ENCODE results near the gene TMEM109.

TMEM109 gene

GRCh38 chr11:60913793-60914632 is at the start of gene TMEM109:
TSS of gene TMEM109 (plus strand) at chr11:60914158. CDS start at chr11:60919694, 5,536 bp downstream.
- peak; percentile 71 to 82 (median 80) for DNase-seq (ENCODE audit: low read depth in 3 of 3)

DNA sequence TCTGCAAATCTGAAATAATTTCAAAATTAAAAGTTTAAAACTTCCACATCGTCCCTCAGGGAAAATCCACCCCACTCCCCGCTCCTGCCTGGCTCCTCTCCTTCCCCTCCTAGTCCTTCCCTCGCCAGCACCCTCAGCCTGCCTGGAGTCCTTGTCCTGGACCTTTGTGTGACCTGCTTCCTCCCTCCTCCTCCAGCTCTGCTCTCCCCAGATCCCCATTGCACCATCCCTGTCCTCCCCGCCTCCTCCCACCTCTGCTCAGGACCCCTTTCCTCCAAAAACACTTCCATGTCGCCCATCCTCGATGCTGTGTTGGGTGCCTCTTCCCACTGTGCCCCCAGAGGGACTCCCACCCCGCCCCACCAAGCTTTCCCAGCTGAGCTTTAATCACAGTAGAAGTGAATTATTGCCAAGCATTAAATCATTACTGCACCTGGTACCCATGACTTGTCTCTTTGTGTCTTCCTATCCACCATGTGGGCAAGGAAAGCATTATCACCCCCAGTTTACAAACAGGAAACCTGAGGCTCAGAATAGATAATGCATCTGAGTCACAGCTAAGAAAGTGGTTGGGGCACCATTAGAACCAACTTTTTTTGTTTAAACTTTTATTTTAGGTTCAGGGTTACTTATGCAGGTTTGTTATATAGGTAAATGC is 49.0 kb upstream of the TMEM109 start:
- DNase-seq (ENCODE audit: low read depth in 3 of 3), result no peak

DNA sequence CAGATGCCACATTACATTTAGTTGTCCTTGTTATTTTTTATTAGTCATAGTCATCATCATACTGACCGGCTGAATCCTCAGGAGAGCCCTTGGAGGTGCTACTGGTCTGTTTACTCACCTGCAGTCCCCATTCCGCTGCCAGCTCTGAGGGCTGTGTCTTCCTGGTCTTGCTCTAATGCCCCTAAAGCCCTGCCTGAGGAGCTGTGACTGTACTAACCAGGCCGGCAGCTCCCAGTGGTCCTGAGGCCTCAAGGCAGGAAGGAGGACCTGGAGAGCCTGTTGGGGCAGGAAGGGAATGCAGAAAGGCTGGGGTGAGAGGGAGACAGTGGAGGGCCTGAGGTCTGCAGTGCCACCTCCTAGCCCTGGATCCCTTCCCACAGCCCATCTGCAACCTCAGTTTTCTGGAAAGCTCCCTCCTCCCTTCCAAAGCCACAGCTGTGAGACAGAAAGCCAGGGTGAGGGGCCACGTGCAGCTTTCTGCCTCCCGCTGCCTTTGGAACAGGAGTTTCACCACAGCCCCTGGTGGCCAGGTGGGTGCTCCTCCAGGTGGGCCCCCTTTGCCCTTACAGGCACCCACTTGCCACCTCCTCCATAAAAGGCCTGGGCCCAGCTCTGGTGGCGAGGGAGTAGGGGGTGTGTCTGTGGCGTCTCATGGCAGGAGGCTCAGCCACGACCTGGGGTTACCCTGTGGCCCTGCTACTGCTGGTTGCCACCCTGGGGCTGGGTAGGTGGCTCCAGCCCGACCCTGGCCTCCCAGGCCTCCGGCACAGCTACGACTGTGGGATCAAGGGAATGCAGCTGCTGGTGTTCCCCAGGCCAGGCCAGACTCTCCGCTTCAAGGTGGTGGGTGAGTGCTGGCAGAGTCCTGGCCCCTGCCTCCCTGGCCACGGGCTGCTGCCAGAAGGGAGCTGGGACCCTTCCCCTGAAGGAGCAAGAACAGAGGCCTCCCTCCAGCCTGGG is 46.8 kb upstream of the TMEM109 start, which contains the start of gene ZP1:
ZP1 (plus strand) TSS at position 632 of the 960 bp plus-strand sequence; CDS start at position 652, 20 bp downstream.
- DNase-seq (ENCODE audit: low read depth in 3 of 3), result no peak

GRCh38 chr11:60867871-60868681 is 45.9 kb upstream of the TMEM109 start:
- no peak for DNase-seq (ENCODE audit: low read depth in 3 of 3)

- DNase-seq (ENCODE audit: low read depth in 3 of 3), result no peak
Measured at GRCh38 chr11:60868682-60869450, 45.1 kb upstream of the TMEM109 start.

DNA sequence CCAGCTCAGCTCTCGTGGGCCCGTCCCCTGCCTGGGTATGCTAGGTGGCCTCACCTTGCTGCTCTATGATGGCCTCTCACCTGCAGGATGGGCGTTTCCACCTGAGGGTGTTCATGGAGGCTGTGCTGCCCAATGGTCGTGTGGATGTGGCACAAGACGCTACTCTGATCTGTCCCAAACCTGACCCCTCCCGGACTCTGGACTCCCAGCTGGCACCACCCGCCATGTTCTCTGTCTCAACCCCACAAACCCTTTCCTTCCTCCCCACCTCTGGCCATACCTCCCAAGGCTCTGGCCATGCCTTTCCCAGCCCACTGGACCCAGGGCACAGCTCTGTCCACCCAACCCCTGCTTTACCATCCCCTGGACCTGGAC is 44.5 kb upstream of the TMEM109 start:
- DNase-seq (ENCODE audit: low read depth in 3 of 3), result no peak

DNA sequence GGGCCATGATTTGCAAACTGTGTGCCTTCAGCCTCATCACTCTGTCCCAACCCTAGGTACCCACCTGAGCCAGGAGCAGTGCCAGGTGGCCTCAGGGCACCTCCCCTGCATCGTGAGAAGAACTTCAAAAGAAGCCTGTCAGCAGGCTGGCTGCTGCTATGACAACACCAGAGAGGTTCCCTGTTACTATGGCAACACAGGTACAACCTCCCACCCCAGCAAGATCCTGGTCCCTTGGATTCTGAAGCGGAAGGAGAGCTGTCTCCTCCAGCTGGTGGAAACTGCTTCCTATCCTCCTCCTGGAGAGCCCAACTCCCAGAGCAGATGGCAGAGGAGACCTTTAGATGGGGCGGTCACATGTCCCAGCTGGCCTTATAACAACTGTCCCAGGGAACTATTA is 43.7 kb upstream of the TMEM109 start:
- DNase-seq (ENCODE audit: low read depth in 3 of 3), result no peak

- no peak for DNase-seq (ENCODE audit: low read depth in 3 of 3)
Measured at GRCh38 chr11:60870733-60871377, 43.1 kb upstream of the TMEM109 start.

DNA sequence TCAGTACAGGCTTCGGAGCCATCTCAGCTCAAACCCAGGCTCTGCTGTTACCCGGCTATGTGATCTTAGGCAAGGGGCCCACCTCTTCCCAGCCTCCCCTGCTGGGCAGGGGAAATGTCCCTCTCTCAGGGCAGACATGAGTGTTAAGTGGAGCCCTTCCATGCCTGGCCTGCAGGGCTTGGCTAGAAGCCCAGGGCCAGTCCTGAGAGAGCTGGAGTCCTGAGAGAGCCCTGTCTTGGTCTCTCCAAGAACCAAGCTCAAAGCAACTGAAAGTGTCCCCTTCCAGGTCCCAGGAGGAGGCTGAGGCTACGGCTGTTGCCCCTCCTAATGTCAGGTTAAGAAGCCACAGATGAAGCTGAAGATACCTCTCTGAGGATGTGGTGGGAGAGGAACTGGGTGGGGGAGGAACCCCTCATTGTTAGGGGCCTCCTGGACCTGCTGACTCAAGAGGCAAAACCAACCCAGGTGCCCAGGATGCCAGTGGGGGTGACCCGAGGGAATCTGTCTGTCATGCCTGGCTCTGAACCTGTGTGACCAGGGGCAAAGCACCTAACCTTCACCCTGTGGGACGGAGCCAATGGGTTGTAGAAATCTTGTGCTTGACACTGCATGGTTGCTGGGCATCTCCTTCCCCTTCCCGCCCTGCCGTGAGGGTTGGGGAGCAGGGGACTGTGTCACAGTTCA is 42.4 kb upstream of the TMEM109 start:
- no peak for DNase-seq (ENCODE audit: low read depth in 3 of 3)

GRCh38 chr11:60872124-60872960 is 41.6 kb upstream of the TMEM109 start:
- DNase-seq (ENCODE audit: low read depth in 3 of 3), result no peak

- DNase-seq (ENCODE audit: low read depth in 3 of 3), result no peak
Measured at GRCh38 chr11:60872961-60873524, 40.9 kb upstream of the TMEM109 start.

DNA sequence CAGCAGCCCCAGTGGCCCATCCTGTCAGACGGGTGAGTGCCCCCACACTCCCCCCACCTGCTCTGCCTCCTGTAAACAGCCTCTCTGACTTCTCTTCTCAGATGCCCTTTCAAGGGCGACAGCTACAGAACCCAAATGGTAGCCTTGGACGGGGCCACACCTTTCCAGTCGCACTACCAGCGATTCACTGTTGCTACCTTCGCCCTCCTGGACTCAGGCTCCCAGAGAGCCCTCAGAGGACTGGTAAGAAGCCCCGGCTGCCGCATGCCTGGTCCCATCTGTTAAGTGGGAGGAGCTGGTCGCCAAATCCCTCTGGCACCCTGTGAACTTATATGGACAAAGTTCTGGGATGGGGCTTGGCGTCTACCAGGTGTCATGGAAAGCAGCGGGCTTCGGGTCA is 40.4 kb upstream of the TMEM109 start:
- no peak for DNase-seq (ENCODE audit: low read depth in 3 of 3)

- DNase-seq (ENCODE audit: low read depth in 3 of 3), result no peak
Measured at GRCh38 chr11:60874421-60875365, 39.3 kb upstream of the TMEM109 start.

GRCh38 chr11:60875366-60876167 is 38.4 kb upstream of the TMEM109 start:
- no peak for DNase-seq (ENCODE audit: low read depth in 3 of 3)

DNA sequence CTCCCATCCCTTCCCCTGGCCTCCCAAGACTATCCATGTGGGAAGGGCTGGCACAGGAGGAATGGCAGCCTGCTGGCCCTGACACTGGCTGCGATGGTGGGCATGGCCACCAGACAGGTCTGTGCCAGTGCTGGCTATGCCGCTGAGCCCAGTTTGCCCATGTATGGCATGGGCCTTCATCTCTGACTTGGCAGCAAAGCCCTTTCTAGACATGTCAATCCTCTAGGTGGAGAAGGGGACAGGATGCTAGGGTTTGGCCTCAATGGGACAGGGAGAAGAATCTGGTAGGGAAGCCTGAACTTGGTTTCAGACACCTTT is 37.8 kb upstream of the TMEM109 start:
- no peak for DNase-seq (ENCODE audit: low read depth in 3 of 3)
